MM.1S (cell line): ENCODE results near the gene MAGI1.

Experiments
- CTCF ChIP-seq: fragments of 300-600 bp; sonication (generic); IDR thresholded peaks from 2 replicates; pipeline ENCODE4 v1.5.1; 2016; ENCODE audit warnings: antibody characterized with exemption, low read length, mixed read lengths
- EZH2 ChIP-seq: fragments of 300-600 bp; sonication (generic); optimal IDR thresholded peaks from 2 replicates; pipeline ENCODE3; 2017; ENCODE audit warnings: low read depth, mild to moderate bottlenecking, antibody characterized with exemption, low read length, mixed read lengths
- EZH2phosphoT487 ChIP-seq: fragments of 300-600 bp; sonication (generic); IDR thresholded peaks from 2 replicates; pipeline ENCODE4 v1.6.1; 2018; ENCODE audit warnings: antibody characterized with exemption, low read length

- TF ChIP-seq CTCF, result no peak
- no peak for TF ChIP-seq EZH2phosphoT487
- TF ChIP-seq EZH2, result no peak
Measured at GRCh38 chr3:65406470-65406869, 632.2 kb downstream of the MAGI1 start.
